ENCODE measurements around the gene SMIM22.

- TF ChIP-seq, protein P1, sequence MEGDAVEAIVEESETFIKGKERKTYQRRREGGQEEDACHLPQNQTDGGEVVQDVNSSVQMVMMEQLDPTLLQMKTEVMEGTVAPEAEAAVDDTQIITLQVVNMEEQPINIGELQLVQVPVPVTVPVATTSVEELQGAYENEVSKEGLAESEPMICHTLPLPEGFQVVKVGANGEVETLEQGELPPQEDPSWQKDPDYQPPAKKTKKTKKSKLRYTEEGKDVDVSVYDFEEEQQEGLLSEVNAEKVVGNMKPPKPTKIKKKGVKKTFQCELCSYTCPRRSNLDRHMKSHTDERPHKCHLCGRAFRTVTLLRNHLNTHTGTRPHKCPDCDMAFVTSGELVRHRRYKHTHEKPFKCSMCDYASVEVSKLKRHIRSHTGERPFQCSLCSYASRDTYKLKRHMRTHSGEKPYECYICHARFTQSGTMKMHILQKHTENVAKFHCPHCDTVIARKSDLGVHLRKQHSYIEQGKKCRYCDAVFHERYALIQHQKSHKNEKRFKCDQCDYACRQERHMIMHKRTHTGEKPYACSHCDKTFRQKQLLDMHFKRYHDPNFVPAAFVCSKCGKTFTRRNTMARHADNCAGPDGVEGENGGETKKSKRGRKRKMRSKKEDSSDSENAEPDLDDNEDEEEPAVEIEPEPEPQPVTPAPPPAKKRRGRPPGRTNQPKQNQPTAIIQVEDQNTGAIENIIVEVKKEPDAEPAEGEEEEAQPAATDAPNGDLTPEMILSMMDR (IDR thresholded peaks at IDR 0.05; ENCODE audit: insufficient read depth, low read length, poor library complexity, severe bottlenecking) = no peak
- no peak for TF ChIP-seq EZH2phosphoT487 (conservative IDR thresholded peaks at IDR 0.05; ENCODE audit: low read length)
Observed at GRCh38 chr16:4754865-4755264, 40.3 kb upstream of the SMIM22 start.

Measured in SU-DHL-6 (cell line).